ENCODE data around the gene NUP205.

The NUP205 gene

DNA sequence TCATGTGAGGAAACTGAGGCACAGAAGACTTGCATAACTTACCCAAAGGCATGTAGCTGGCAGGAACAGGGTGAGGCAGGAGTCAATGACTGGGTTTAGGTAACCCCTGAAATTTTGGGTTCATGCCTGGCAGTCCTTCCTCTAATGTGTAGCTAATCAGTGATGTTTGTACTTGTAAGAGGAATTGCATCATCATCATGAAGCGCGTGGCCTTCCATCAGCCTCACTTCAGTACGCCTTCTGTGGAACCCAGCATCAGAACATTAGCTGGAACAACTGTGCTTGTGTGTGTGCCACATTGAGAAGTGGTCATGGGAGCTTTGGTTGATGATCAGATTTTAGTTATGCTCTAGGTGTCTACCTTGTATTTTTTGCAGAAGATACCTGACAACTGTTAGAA lies 86.4 kb downstream of the NUP205 start:
- no CpG with 5 or more reads among the region's 3 CpGs for WGBS (ENCODE audit: insufficient coverage)
- peaks cover 0 to 5% (median 1%) of the 10 kb centered on the region in 4 experiments for H3K4me1 ChIP-seq (ENCODE audit: control extremely low read depth in 1 of 4, control insufficient read depth in 4 of 4, insufficient read depth in 4 of 4, low read length in 3 of 4)
- POLR2A ChIA-PET, result no interaction called here
- no peaks in the 10 kb centered on the region for H3K27me3 ChIP-seq (replicated peaks in 2 of 5; ENCODE audit: control insufficient read depth in 4 of 5, insufficient read depth in 5 of 5, low read length in 4 of 5)
- no peak overlapping the region for H3K27ac ChIP-seq (ENCODE audit: insufficient read depth in 1 of 2, low read depth in 1 of 2, low read length in 2 of 2, poor library complexity in 1 of 2, severe bottlenecking in 2 of 2)
- H3K36me3 ChIP-seq (ENCODE audit: control insufficient read depth in 4 of 4, insufficient read depth in 4 of 4, low read length in 3 of 4), result peaks cover 17 to 85% (median 56%) of the 10 kb centered on the region in 4 experiments
- no peaks in the 10 kb centered on the region for H3K9me3 ChIP-seq (ENCODE audit: control extremely low read depth in 1 of 5, control insufficient read depth in 4 of 5, insufficient read depth in 2 of 5, low read depth in 1 of 5, low read length in 4 of 5)
- DNase-seq, result peak in 1 of 3 donors; percentile 11
- H3K4me3 ChIP-seq (ENCODE audit: control insufficient read depth in 1 of 7, extremely low read depth in 1 of 7, insufficient read depth in 4 of 7, low read depth in 2 of 7, low read length in 6 of 7), result no peak overlapping the region
- CTCF ChIA-PET, result interaction anchor here (0.8 to 6.1 kb wide), 17 partner anchors 10 to 370 kb away, joined by 3 to 67 read pairs (median 5); partner anchors contain the start of gene STMP1

DNA sequence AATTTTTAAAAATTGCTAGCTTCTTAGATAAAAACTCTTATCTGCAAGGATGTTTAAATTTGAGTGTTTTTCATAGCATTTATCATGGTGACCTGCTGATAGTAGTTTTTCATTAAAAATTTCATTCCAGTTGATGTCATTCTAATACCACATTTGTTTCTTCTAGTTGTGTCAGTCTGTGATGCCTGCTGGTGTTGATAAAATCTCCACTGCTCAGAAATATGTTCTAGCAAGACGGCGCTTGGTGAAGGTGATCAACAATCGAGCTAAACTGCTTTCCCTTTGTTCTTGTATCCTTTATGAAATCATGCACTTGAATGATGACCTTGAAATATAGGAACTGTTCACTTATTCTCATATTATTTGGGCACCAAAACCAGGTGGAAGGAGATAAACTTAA lies 87.0 kb downstream of the NUP205 start:
- H3K4me3 ChIP-seq (ENCODE audit: control insufficient read depth in 1 of 7, extremely low read depth in 1 of 7, insufficient read depth in 4 of 7, low read depth in 2 of 7, low read length in 6 of 7), result no peak overlapping the region
- no peak for DNase-seq
- H3K4me1 ChIP-seq (ENCODE audit: control extremely low read depth in 1 of 4, control insufficient read depth in 4 of 4, insufficient read depth in 4 of 4, low read length in 3 of 4), result peaks cover 0 to 5% (median 1%) of the 10 kb centered on the region in 4 experiments
- ChIA-PET CTCF (interaction anchor here (0.6 to 6.1 kb wide), 24 partner anchors 9 to 371 kb away, joined by 3 to 67 read pairs (median 5); partner anchors contain the start of gene STMP1), POLR2A (interaction anchor here (0.7 kb wide), 1 partner anchor 177 kb away, joined by 3 read pairs; no protein-coding TSS in a partner anchor)
- no peaks in the 10 kb centered on the region for H3K27me3 ChIP-seq (replicated peaks in 2 of 5; ENCODE audit: control insufficient read depth in 4 of 5, insufficient read depth in 5 of 5, low read length in 4 of 5)
- no peaks in the 10 kb centered on the region for H3K9me3 ChIP-seq (ENCODE audit: control extremely low read depth in 1 of 5, control insufficient read depth in 4 of 5, insufficient read depth in 2 of 5, low read depth in 1 of 5, low read length in 4 of 5)
- no peak overlapping the region for H3K27ac ChIP-seq (ENCODE audit: insufficient read depth in 1 of 2, low read depth in 1 of 2, low read length in 2 of 2, poor library complexity in 1 of 2, severe bottlenecking in 2 of 2)
- H3K36me3 ChIP-seq (ENCODE audit: control insufficient read depth in 4 of 4, insufficient read depth in 4 of 4, low read length in 3 of 4), result peaks cover 13 to 85% (median 55%) of the 10 kb centered on the region in 4 experiments
- 83% methylated on average over 3 of the region's 3 CpGs for WGBS (ENCODE audit: insufficient coverage)

DNA sequence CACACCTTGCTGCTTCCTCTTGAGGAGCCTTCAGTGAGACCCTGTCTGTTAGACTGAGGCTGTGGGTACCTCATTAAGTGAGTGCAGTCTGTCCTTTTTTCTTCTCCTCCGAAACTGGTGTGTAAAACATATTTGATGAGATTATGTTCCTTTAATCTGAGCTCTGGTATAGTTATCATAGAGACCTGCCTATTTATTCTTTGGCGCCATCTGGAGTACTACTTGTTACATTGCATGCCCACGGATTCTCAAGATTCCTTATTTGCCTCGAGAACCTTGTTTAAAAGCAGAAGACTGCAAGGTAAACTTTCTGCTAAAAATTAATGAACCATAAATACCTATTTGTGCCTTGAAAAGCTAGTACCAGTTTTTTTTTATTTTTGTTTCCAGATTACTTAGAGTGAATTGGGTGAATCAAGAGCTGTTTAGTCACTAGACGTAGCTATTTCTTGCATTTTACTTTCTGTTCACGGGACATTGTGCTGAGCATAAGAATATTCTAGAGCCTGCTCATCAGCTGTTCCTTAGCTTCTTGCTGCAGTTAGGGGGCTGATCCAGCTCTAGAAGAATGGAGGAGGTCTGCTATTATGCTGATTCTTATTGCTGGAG lies 87.7 kb downstream of the NUP205 start:
- Histone ChIP-seq H3K4me3 (ENCODE audit: control insufficient read depth in 1 of 7, extremely low read depth in 1 of 7, insufficient read depth in 4 of 7, low read depth in 2 of 7, low read length in 6 of 7) (peak overlapping the region in 1 of 7 experiments; percentile 6), H3K36me3 (ENCODE audit: control insufficient read depth in 4 of 4, insufficient read depth in 4 of 4, low read length in 3 of 4) (peaks cover 11 to 82% (median 51%) of the 10 kb centered on the region in 4 experiments), H3K27ac (ENCODE audit: insufficient read depth in 1 of 2, low read depth in 1 of 2, low read length in 2 of 2, poor library complexity in 1 of 2, severe bottlenecking in 2 of 2) (no peak overlapping the region), H3K4me1 (ENCODE audit: control extremely low read depth in 1 of 4, control insufficient read depth in 4 of 4, insufficient read depth in 4 of 4, low read length in 3 of 4) (peaks cover 0 to 5% (median 1%) of the 10 kb centered on the region in 4 experiments), H3K27me3 (replicated peaks in 2 of 5; ENCODE audit: control insufficient read depth in 4 of 5, insufficient read depth in 5 of 5, low read length in 4 of 5) (no peaks in the 10 kb centered on the region), H3K9me3 (ENCODE audit: control extremely low read depth in 1 of 5, control insufficient read depth in 4 of 5, insufficient read depth in 2 of 5, low read depth in 1 of 5, low read length in 4 of 5) (no peaks in the 10 kb centered on the region)
- 29% methylated on average over 4 of the region's 6 CpGs for WGBS (ENCODE audit: insufficient coverage)
- peak; percentile 52 to 75 (median 67) for DNase-seq
- POLR2A ChIA-PET, result interaction anchor here (0.7 kb wide), 1 partner anchor 177 kb away, joined by 3 read pairs; no protein-coding TSS in a partner anchor
- CTCF ChIA-PET, result interaction anchor here (0.6 to 6.1 kb wide), 27 partner anchors 8 to 370 kb away, joined by 3 to 67 read pairs (median 5); partner anchors contain the start of gene STMP1

DNA sequence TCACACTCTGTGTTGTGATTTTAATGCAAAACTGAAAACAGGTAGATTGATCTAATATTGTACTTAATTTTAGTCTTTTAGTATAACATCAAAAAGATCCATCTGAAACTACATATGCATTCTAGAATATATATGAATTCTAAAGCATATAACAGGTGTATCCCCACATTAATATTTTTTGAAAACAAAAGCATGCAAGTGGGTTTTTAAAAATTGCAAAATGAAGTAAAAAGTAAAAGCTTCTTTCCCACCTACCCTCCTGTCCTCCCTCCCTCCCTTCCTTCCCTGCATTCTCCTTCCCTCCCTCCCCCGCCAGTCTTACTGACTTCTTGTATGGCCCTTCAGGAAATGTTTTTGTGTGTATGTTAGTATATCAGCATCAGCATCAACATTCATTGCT lies 90.0 kb downstream of the NUP205 start:
- Histone ChIP-seq H3K36me3 (ENCODE audit: control insufficient read depth in 4 of 4, insufficient read depth in 4 of 4, low read length in 3 of 4) (peaks cover 6 to 68% (median 35%) of the 10 kb centered on the region in 4 experiments), H3K4me1 (ENCODE audit: control extremely low read depth in 1 of 4, control insufficient read depth in 4 of 4, insufficient read depth in 4 of 4, low read length in 3 of 4) (peaks cover 0 to 9% (median 1%) of the 10 kb centered on the region in 4 experiments), H3K27me3 (replicated peaks in 2 of 5; ENCODE audit: control insufficient read depth in 4 of 5, insufficient read depth in 5 of 5, low read length in 4 of 5) (no peaks in the 10 kb centered on the region), H3K9me3 (ENCODE audit: control extremely low read depth in 1 of 5, control insufficient read depth in 4 of 5, insufficient read depth in 2 of 5, low read depth in 1 of 5, low read length in 4 of 5) (no peaks in the 10 kb centered on the region), H3K4me3 (ENCODE audit: control insufficient read depth in 1 of 7, extremely low read depth in 1 of 7, insufficient read depth in 4 of 7, low read depth in 2 of 7, low read length in 6 of 7) (no peak overlapping the region), H3K27ac (ENCODE audit: insufficient read depth in 1 of 2, low read depth in 1 of 2, low read length in 2 of 2, poor library complexity in 1 of 2, severe bottlenecking in 2 of 2) (peak overlapping the region in 1 of 2 experiments; percentile 14)
- DNase-seq, result no peak
- POLR2A ChIA-PET, result no interaction called here
- no CpG with 5 or more reads among the region's 1 CpG for WGBS (ENCODE audit: insufficient coverage)
- CTCF ChIA-PET, result interaction anchor here (1.0 to 6.1 kb wide), 4 partner anchors 9 to 18 kb away, joined by 3 to 67 read pairs (median 4); partner anchors contain the start of gene STMP1

DNA sequence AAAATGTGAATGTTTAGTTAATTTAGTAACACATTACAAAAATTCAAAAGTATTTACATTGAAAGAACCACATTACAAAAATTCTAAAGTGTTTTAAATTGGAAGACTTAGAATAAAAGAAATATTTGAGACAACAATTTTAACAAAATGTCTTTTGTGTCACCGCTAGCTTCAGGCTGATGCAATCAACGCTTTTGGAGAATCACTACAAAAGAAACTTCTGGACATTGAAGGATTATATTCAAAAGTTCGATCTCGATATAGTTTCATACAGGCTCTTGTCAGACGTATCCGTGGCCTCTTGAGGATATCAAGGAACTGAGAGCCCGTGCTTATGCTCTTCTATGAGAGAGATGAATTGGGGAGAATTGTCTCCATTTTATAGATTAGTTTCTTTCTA lies 90.5 kb downstream of the NUP205 start:
- H3K4me1 ChIP-seq (ENCODE audit: control extremely low read depth in 1 of 4, control insufficient read depth in 4 of 4, insufficient read depth in 4 of 4, low read length in 3 of 4), result peaks cover 0 to 9% (median 1%) of the 10 kb centered on the region in 4 experiments
- H3K36me3 ChIP-seq (ENCODE audit: control insufficient read depth in 4 of 4, insufficient read depth in 4 of 4, low read length in 3 of 4), result peaks cover 6 to 64% (median 32%) of the 10 kb centered on the region in 4 experiments
- ChIA-PET POLR2A (no interaction called here), CTCF (interaction anchor here (1.0 to 1.5 kb wide), 3 partner anchors 9 to 19 kb away, joined by 3 to 5 read pairs (median 4); partner anchors contain the start of gene STMP1)
- H3K9me3 ChIP-seq (ENCODE audit: control extremely low read depth in 1 of 5, control insufficient read depth in 4 of 5, insufficient read depth in 2 of 5, low read depth in 1 of 5, low read length in 4 of 5), result no peaks in the 10 kb centered on the region
- peak overlapping the region in 1 of 2 experiments; percentile 14 for H3K27ac ChIP-seq (ENCODE audit: insufficient read depth in 1 of 2, low read depth in 1 of 2, low read length in 2 of 2, poor library complexity in 1 of 2, severe bottlenecking in 2 of 2)
- no peaks in the 10 kb centered on the region for H3K27me3 ChIP-seq (replicated peaks in 2 of 5; ENCODE audit: control insufficient read depth in 4 of 5, insufficient read depth in 5 of 5, low read length in 4 of 5)
- no peak overlapping the region for H3K4me3 ChIP-seq (ENCODE audit: control insufficient read depth in 1 of 7, extremely low read depth in 1 of 7, insufficient read depth in 4 of 7, low read depth in 2 of 7, low read length in 6 of 7)
- DNase-seq, result no peak
- WGBS (ENCODE audit: insufficient coverage), result 79% methylated on average over 2 of the region's 7 CpGs

DNA sequence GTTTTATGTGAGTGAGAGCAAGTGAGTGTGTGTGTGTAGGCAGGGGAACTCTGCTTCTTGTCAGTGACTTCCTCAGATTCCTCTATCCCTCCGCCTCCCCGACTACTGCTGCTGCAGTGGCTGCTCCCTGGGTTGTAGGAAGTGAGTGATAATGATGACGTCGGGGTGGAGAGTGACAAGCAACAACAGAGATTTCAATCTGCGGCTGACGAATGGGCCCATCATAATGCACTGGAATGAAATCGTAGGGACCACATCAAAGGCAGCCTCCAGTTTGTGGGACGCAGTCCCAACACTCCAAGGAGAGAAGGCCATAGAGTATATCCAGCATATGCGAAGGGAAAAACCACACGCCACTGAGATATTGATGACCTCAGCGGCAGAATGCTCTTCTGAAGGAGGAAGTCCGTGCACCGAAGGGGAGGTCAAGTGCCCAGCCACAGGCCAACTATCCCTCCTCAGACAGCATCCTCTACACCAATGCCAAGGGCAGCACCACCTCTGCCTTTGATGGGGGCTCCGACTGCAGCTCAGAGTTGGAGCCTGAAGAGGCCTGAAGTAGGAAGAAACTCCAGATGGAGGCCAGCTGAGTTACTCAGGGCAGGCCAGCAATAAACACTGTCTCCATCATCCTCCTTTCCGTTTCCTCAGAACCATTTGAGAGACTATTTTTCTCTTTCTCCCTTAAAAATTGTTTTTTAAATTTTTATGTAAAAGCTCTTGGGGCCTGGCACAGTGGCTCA lies 93.3 kb downstream of the NUP205 start:
- H3K4me3 ChIP-seq (ENCODE audit: control insufficient read depth in 1 of 7, extremely low read depth in 1 of 7, insufficient read depth in 4 of 7, low read depth in 2 of 7, low read length in 6 of 7), result no peak overlapping the region
- peak; percentile 31 to 74 (median 40) for DNase-seq
- H3K36me3 ChIP-seq (ENCODE audit: control insufficient read depth in 4 of 4, insufficient read depth in 4 of 4, low read length in 3 of 4), result peaks cover 3 to 36% (median 17%) of the 10 kb centered on the region in 4 experiments
- POLR2A ChIA-PET, result no interaction called here
- H3K27me3 ChIP-seq (replicated peaks in 2 of 5; ENCODE audit: control insufficient read depth in 4 of 5, insufficient read depth in 5 of 5, low read length in 4 of 5), result no peaks in the 10 kb centered on the region
- WGBS (ENCODE audit: insufficient coverage), result 91% methylated on average over 10 of the region's 15 CpGs
- H3K4me1 ChIP-seq (ENCODE audit: control extremely low read depth in 1 of 4, control insufficient read depth in 4 of 4, insufficient read depth in 4 of 4, low read length in 3 of 4), result peaks cover 0 to 4% (median 1%) of the 10 kb centered on the region in 4 experiments
- CTCF ChIA-PET, result interaction anchor here (0.7 to 1.0 kb wide), 2 partner anchors 9 to 375 kb away, joined by 3 read pairs; no protein-coding TSS in a partner anchor
- no peak overlapping the region for H3K27ac ChIP-seq (ENCODE audit: insufficient read depth in 1 of 2, low read depth in 1 of 2, low read length in 2 of 2, poor library complexity in 1 of 2, severe bottlenecking in 2 of 2)
- H3K9me3 ChIP-seq (ENCODE audit: control extremely low read depth in 1 of 5, control insufficient read depth in 4 of 5, insufficient read depth in 2 of 5, low read depth in 1 of 5, low read length in 4 of 5), result no peaks in the 10 kb centered on the region
